HCT116 (cell line): Measurements from ENCODE around the gene USP36. TPM values are rescaled to one million over a fixed set of nuclear protein-coding genes. Genes with fewer than 3 reads are reported as not detected.

ENCODE experiments used
- ATAC-seq: fragments of 200-7000 bp; cut with Tn5 transposase; 2 replicates; pipeline ENCODE4 v1.9.1; 2020; ENCODE audit warnings: mild to moderate bottlenecking, moderate library complexity
- BruUV-seq: library from RNA; stranded (reverse); fragments of 400-500 nt; replicated peaks from 2 replicates; lab custom pipeline; 2021; lab: Mats Ljungman, UMichigan
- CTCF ChIA-PET: fragments of 300-600 bp; sonication (Branson Sonifier 250); formaldehyde crosslinking; loops from one replicate; lab custom pipeline; 2021; ENCODE audit warnings: antibody characterized with exemption; lab: Charles Lee
- POLR2A ChIA-PET: fragments of 300-600, 350-600 bp; sonication (Branson Sonifier 250); formaldehyde crosslinking; loops from one replicate; lab custom pipeline; 2021; ENCODE audit warnings: antibody characterized with exemption; lab: Charles Lee
- RAD21 ChIA-PET, 2 experiments: fragments of 300-600 bp; sonication (Branson Sonifier 250); formaldehyde crosslinking; loops; one replicate each; lab custom pipeline; 2023; ENCODE audit warnings: low total read pairs in 2 of 2; ENCODE audit not compliant: uncharacterized antibody in 2 of 2, unreplicated experiment in 2 of 2, low non-redundant PET in 1 of 2; lab: Charles Lee
- DNase-seq: peaks from one replicate; pipeline ENCODE4 v3.0.0-alpha.2; 2010; ENCODE audit warnings: low read depth, low spot score
- H2AFZ ChIP-seq: fragments of 200-600 bp; shearing (Covaris generic), sonication (generic); 2 replicates; pipeline ENCODE4 v1.6.1; 2017; ENCODE audit warnings: low read depth, mixed run types, mixed read lengths, antibody characterized with exemption, low read length; ENCODE audit not compliant: poor library complexity, severe bottlenecking
- H3K27ac ChIP-seq: 2 replicates; pipeline ENCODE4 v1.5.1; 2012; ENCODE audit warnings: low read depth, low read length
- H3K27me3 ChIP-seq: fragments of 200-600 bp; sonication (generic); 2 replicates; pipeline ENCODE4 v1.6.1; 2016; ENCODE audit warnings: mixed run types, low read length, mixed read lengths; ENCODE audit not compliant: insufficient read depth
- H3K36me3 ChIP-seq, 2 experiments: fragments of 200-500 bp in 1 of 2; fragments of 200-600 bp in 1 of 2; sonication (Bioruptor generic) in 1 of 2; sonication (generic) in 1 of 2; 2 replicates each; pipeline versions ENCODE4 v1.5.1 to v1.6.1; 2014 to 2016; ENCODE audit warnings: low read length in 2 of 2, inconsistent platforms in 1 of 2, mixed read lengths in 1 of 2, mixed run types in 1 of 2; ENCODE audit not compliant: insufficient read depth in 2 of 2, control insufficient read depth in 1 of 2
- H3K4me1 ChIP-seq, 2 experiments: fragments of 200-600 bp in 1 of 2; sonication (generic) in 1 of 2; 2 replicates each; pipeline versions ENCODE4 v1.5.1 to v1.6.1; 2012 to 2017; ENCODE audit warnings: low read length in 2 of 2, inconsistent platforms in 1 of 2, mild to moderate bottlenecking in 1 of 2, mixed read lengths in 1 of 2, mixed run types in 1 of 2, moderate library complexity in 1 of 2; ENCODE audit not compliant: insufficient read depth in 2 of 2, control insufficient read depth in 1 of 2
- H3K4me2 ChIP-seq: fragments of 200-600 bp; sonication (generic); 2 replicates; pipeline ENCODE4 v1.6.1; 2017; ENCODE audit warnings: mixed run types, low read length, mixed read lengths
- H3K4me3 ChIP-seq, 2 experiments: fragments of 200-600 bp in 1 of 2; sonication (generic) in 1 of 2; replicated peaks in 1 of 2; 2 replicates each; pipeline ENCODE4 v1.5.1; 2011 to 2016; ENCODE audit warnings: low read length in 2 of 2, control low read depth in 1 of 2, low read depth in 1 of 2, mild to moderate bottlenecking in 1 of 2, mixed read lengths in 1 of 2, mixed run types in 1 of 2
- H3K79me2 ChIP-seq: fragments of 200-600 bp; sonication (generic); 2 replicates; pipeline ENCODE4 v1.6.1; 2017; ENCODE audit warnings: mild to moderate bottlenecking, mixed run types, low read length, moderate library complexity, mixed read lengths; ENCODE audit not compliant: insufficient read depth
- H3K9ac ChIP-seq: fragments of 200-600 bp; sonication (generic); 2 replicates; pipeline ENCODE4 v1.6.1; 2016; ENCODE audit warnings: low read length, mixed read lengths
- H3K9me2 ChIP-seq: fragments of 200-600 bp; sonication (generic), shearing (Covaris generic); 2 replicates; pipeline ENCODE4 v1.6.1; 2017; ENCODE audit warnings: mixed run types, mild to moderate bottlenecking, moderate library complexity; ENCODE audit not compliant: insufficient read depth
- H3K9me3 ChIP-seq, 2 experiments: fragments of 200-500 bp in 1 of 2; fragments of 200-600 bp in 1 of 2; sonication (Bioruptor generic) in 1 of 2; sonication (generic) in 1 of 2; 2 replicates each; pipeline ENCODE4 v1.6.1; 2014 to 2017; ENCODE audit warnings: low read length in 2 of 2, mixed read lengths in 2 of 2, inconsistent platforms in 1 of 2, low read depth in 1 of 2, mild to moderate bottlenecking in 1 of 2, mixed run types in 1 of 2, moderate library complexity in 1 of 2; ENCODE audit not compliant: control insufficient read depth in 1 of 2, insufficient read depth in 1 of 2
- H4K20me1 ChIP-seq: fragments of 200-600 bp; sonication (generic), shearing (Covaris generic); 2 replicates; pipeline ENCODE4 v1.6.1; 2017; ENCODE audit warnings: mixed run types, mild to moderate bottlenecking, moderate library complexity; ENCODE audit not compliant: insufficient read depth
- ATF3 ChIP-seq: IDR thresholded peaks from 2 replicates; pipeline ENCODE4 v1.6.1; 2012
- CTCF ChIP-seq, 3 experiments: fragments of 200-600 bp in 1 of 3; sonication (generic) in 1 of 3; IDR thresholded peaks in 2 of 3; conservative IDR thresholded peaks in 1 of 3; 2 replicates each; pipeline ENCODE4 v1.5.1; 2012 to 2017; ENCODE audit warnings: low read depth in 2 of 3, low read length in 2 of 3, antibody characterized with exemption in 1 of 3, borderline replicate concordance in 1 of 3, control low read depth in 1 of 3, mild to moderate bottlenecking in 1 of 3, mixed read lengths in 1 of 3, mixed run types in 1 of 3, moderate library complexity in 1 of 3; ENCODE audit not compliant: insufficient read depth in 1 of 3
- ELF1 ChIP-seq: IDR thresholded peaks from 2 replicates; pipeline ENCODE4 v1.6.1; 2012; ENCODE audit warnings: low read depth, borderline replicate concordance
- MAX ChIP-seq: IDR thresholded peaks from 2 replicates; pipeline ENCODE4 v1.6.1; 2012
- POLR2A ChIP-seq: IDR thresholded peaks from 2 replicates; pipeline ENCODE4 v1.7.0; 2011; ENCODE audit warnings: borderline replicate concordance; ENCODE audit not compliant: insufficient read depth, insufficient read length; ENCODE audit errors: extremely low read depth
- SIN3A ChIP-seq: IDR thresholded peaks from 2 replicates; pipeline ENCODE4 v1.6.1; 2012; ENCODE audit warnings: low read depth
- SP1 ChIP-seq: IDR thresholded peaks from 2 replicates; pipeline ENCODE4 v1.6.1; 2012; ENCODE audit warnings: low read depth
- TCF7L2 ChIP-seq: IDR thresholded peaks from 2 replicates; pipeline ENCODE4 v1.7.0; 2011; ENCODE audit warnings: borderline replicate concordance, inconsistent platforms; ENCODE audit not compliant: insufficient read depth, insufficient read length; ENCODE audit errors: extremely low read depth
- YY1 ChIP-seq: IDR thresholded peaks from 2 replicates; pipeline ENCODE4 v1.6.1; 2011; ENCODE audit warnings: low read length, low read depth, moderate library complexity, mild to moderate bottlenecking; ENCODE audit not compliant: insufficient replicate concordance; ENCODE audit errors: extremely low read depth
- ZFX ChIP-seq: fragments of 450-650 bp; IDR thresholded peaks from 2 replicates; pipeline ENCODE4 v1.6.1; 2017
- ZNF274 ChIP-seq: fragments of 200-500 bp; sonication (Bioruptor generic); IDR thresholded peaks from 2 replicates; pipeline ENCODE4 v1.6.1; 2014; ENCODE audit warnings: mild to moderate bottlenecking, low read depth, low read length, inconsistent platforms
- intact Hi-C: fragments of 100-400 bp; cut with micrococcal nuclease; formaldehyde crosslinking; loops from 2 replicates; pipeline ENCODE4 v1.10.0; 2022
- total RNA-seq: library from RNA; stranded (reverse); gene quantifications from one replicate; pipeline ENCODE4 v1.2.1, GENCODE V29; 2021; ENCODE audit not compliant: unreplicated experiment

Gene USP36
- total RNA-seq, 1 experiment from 2014 or later = 104 TPM

GRCh38 chr17:78771758-78772382 lies 68.7 kb downstream of the USP36 start:
- Histone ChIP-seq H3K79me2 (peaks cover 48% of the 10 kb centered on the region), H3K27ac (no peak overlapping the region), H3K4me3 (no peak overlapping the region), H3K4me1 (peaks cover 15 to 31% of the 10 kb centered on the region in 2 experiments), H3K9ac (no peak overlapping the region), H4K20me1 (no peaks in the 10 kb centered on the region; the same call in 1 of the 2 replicates), H3K4me2 (no peak overlapping the region), H3K27me3 (no peaks in the 10 kb centered on the region), H3K36me3 (no peaks in the 10 kb centered on the region), H3K9me3 (no peaks in the 10 kb centered on the region), H2AFZ (no peak overlapping the region), H3K9me2 (no peaks in the 10 kb centered on the region)
- POLR2A ChIA-PET = no interaction called here
- no TSS peak for BruUV-seq
- TF ChIP-seq ZNF274 = no peak
- no peak for TF ChIP-seq POLR2A
- TF ChIP-seq SP1 = no peak
- TF ChIP-seq YY1 = no peak
- TF ChIP-seq MAX = no peak
- no peak for TF ChIP-seq SIN3A
- TF ChIP-seq TCF7L2 = no peak
- no peak for TF ChIP-seq ATF3
- no peak for TF ChIP-seq ZFX
- no peak for TF ChIP-seq ELF1
- TF ChIP-seq CTCF (IDR thresholded peaks at IDR 0.05 in 2 of 3, conservative IDR thresholded peaks at IDR 0.05 in 1 of 3; ENCODE audit: borderline replicate concordance in 1 of 3, insufficient read depth in 1 of 3, low read depth in 2 of 3, low read length in 2 of 3) = no peak
- RAD21 ChIA-PET = no interaction called here
- CTCF ChIA-PET = no interaction called here
- no peak for DNase-seq
- intact Hi-C loops = no loop called here
- ATAC-seq = no peak
